HCT116 (cell line): ENCODE measurements around the gene EXOSC6.
"Not testable (repeated sequence)": the region's sequence is repeated elsewhere in the genome, so short reads cannot be mapped to it uniquely, and the experiment has no call there.

Experiments
- CTCF ChIP-seq, 3 experiments: fragments of 200-600 bp in 1 of 3; sonication (generic) in 1 of 3; IDR thresholded peaks in 2 of 3; conservative IDR thresholded peaks in 1 of 3; 2 replicates each; pipeline ENCODE4 v1.5.1; 2012 to 2017; ENCODE audit warnings: low read depth in 2 of 3, low read length in 2 of 3, antibody characterized with exemption in 1 of 3, borderline replicate concordance in 1 of 3, control low read depth in 1 of 3, mild to moderate bottlenecking in 1 of 3, mixed read lengths in 1 of 3, mixed run types in 1 of 3, moderate library complexity in 1 of 3; ENCODE audit not compliant: insufficient read depth in 1 of 3
- EGR1 ChIP-seq: IDR thresholded peaks from 2 replicates; pipeline ENCODE4 v1.6.1; 2012; ENCODE audit warnings: low read depth
- EZH2 ChIP-seq: fragments of 200-600 bp; sonication (generic); IDR thresholded peaks from 2 replicates; pipeline ENCODE4 v1.6.1; 2017; ENCODE audit warnings: antibody characterized with exemption, mixed run types
- JUND ChIP-seq: IDR thresholded peaks from 2 replicates; pipeline ENCODE4 v1.6.1; 2012
- MAX ChIP-seq: IDR thresholded peaks from 2 replicates; pipeline ENCODE4 v1.6.1; 2012
- POLR2A ChIP-seq: IDR thresholded peaks from 2 replicates; pipeline ENCODE4 v1.7.0; 2011; ENCODE audit warnings: borderline replicate concordance; ENCODE audit not compliant: insufficient read depth, insufficient read length; ENCODE audit errors: extremely low read depth
- POLR2AphosphoS5 ChIP-seq: IDR thresholded peaks from 2 replicates; pipeline ENCODE4 v1.6.1; 2011; ENCODE audit warnings: mild to moderate bottlenecking, low read depth, low read length, moderate library complexity
- RAD21 ChIP-seq: IDR thresholded peaks from 2 replicates; pipeline ENCODE4 v1.6.1; 2012; ENCODE audit warnings: low read depth, mild to moderate bottlenecking
- REST ChIP-seq: IDR thresholded peaks from 2 replicates; pipeline ENCODE4 v1.6.1; 2012; ENCODE audit warnings: low read depth
- SIN3A ChIP-seq: IDR thresholded peaks from 2 replicates; pipeline ENCODE4 v1.6.1; 2012; ENCODE audit warnings: low read depth
- SP1 ChIP-seq: IDR thresholded peaks from 2 replicates; pipeline ENCODE4 v1.6.1; 2012; ENCODE audit warnings: low read depth
- YY1 ChIP-seq: IDR thresholded peaks from 2 replicates; pipeline ENCODE4 v1.6.1; 2011; ENCODE audit warnings: low read length, low read depth, moderate library complexity, mild to moderate bottlenecking; ENCODE audit not compliant: insufficient replicate concordance; ENCODE audit errors: extremely low read depth
- ZBTB33 ChIP-seq: IDR thresholded peaks from 2 replicates; pipeline ENCODE4 v1.6.1; 2011; ENCODE audit warnings: mild to moderate bottlenecking, low read length, moderate library complexity; ENCODE audit not compliant: insufficient replicate concordance; ENCODE audit errors: extremely low read depth

- not testable (repeated sequence) for TF ChIP-seq EZH2; POLR2A; CTCF (IDR thresholded peaks at IDR 0.05 in 2 of 3, conservative IDR thresholded peaks at IDR 0.05 in 1 of 3; ENCODE audit: borderline replicate concordance in 1 of 3, insufficient read depth in 1 of 3, low read depth in 2 of 3, low read length in 2 of 3); REST; YY1; EGR1; MAX; RAD21; JUND; ZBTB33; SIN3A; SP1; POLR2AphosphoS5
Measured at GRCh38 chr16:70267922-70268321, 16.2 kb upstream of the EXOSC6 start.
